HG03442 (cell line): ENCODE results near the gene LEF1.

ENCODE experiments used
- ATAC-seq: cut with Tn5 transposase; IDR thresholded peaks from one replicate; pipeline ENCODE4 v1.9.1; 2021; ENCODE audit warnings: mild to moderate bottlenecking, moderate library complexity; ENCODE audit not compliant: unreplicated experiment

Gene LEF1

DNA sequence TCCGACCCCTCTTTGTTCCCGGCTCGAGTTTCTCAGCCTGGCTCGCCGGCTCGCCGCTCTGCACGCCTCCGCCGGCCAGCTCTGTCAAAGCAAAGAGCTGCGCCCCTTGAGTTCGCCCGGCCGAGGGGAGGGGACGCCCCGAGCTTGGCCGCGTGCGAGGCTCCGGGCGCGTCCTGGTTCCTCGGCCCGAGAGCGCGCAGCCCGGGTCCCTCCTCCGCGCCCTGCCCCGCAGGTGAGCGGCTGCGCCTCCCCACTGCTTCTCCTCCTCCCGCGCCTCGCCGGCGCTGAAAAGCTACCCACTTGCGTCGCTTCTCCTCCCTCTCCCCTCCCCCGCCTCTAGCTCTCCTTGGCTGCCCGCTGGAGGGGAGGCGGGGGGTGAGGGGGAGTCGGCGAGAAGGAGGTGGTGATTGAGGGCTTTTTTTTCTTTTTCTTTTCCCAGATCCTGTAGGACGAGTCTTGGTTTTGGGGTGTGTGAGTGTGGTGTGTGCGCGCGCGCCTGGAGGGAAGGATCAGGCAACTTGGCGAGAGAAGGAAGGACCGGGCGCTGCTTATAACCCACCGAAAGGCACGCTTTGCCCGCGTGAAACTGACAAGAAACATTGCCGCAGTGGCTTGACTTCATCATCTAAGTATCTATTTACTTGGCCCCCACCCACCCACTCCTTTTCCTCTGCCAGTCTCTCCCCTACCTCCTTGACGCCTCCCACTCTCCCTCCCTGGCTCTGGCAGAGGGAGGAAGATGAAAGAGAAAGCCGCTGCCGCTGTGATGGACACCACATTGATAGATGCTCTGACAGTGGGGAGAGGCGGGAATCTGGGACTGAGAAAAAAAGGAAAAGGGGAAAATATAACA is at the start of gene LEF1:
LEF1 (minus strand) TSS at position 262 of the 853 bp plus-strand sequence. CDS start 1,165 bp downstream, outside the sequence.
- peak; percentile 31 for ATAC-seq

DNA sequence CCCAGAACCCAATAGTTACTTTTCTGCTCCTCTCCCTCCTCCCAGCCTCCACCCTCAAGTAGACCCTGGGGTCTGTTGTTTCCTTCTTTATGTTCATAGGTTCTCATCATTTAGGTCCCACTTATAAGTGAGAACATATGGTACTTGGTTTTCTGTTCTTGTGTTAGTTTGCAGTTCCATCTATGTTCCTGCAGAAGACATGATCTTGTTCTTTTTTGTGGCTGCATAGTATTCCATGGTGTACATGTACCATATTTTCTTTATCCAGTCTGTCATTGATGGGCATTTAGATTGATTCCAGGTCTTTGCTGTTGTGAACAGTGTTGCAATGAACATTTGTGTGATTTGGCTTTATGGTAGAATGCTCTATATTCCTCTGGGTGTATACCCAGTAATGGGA is 47.8 kb upstream of the LEF1 start:
- no peak for ATAC-seq

DNA sequence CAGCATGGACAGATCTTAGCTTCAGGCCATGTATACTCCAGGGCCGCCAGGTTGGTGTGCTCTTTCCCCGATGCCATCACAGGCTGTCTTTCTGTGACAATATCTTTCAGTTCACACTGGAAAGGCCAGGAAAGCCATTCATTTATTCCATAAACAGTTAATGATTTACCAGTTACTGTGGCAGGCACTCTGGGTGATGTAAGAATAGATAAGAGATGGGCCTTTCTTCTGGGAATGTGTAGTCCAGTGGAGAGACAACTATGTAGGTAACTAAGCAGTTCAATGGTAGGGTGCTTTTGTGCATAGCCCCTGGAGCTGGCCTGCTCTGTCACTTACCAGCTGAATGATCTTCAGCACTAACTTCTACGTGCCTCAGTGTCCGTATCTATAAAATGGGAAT is 46.3 kb upstream of the LEF1 start:
- no peak for ATAC-seq

DNA sequence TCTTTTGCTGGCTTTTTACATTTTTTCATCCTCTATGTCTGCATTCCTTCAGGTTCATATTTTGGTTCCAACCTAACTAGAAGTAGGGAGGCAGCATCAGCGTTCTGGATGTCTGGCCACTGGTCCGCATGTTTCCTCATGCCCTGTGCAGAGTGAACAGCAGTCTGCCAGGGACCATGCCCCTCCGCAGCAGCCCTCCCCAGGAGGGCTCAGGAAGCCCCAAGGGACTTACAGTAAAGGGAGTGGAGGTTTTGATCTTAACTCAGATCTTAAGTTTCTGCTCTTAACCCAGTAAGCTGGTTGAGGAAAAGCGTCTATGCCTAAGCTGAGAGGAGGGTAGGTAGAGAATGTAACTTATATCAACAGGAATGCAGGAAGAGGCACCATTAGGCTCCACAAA is 45.0 kb upstream of the LEF1 start:
- ATAC-seq = no peak

DNA sequence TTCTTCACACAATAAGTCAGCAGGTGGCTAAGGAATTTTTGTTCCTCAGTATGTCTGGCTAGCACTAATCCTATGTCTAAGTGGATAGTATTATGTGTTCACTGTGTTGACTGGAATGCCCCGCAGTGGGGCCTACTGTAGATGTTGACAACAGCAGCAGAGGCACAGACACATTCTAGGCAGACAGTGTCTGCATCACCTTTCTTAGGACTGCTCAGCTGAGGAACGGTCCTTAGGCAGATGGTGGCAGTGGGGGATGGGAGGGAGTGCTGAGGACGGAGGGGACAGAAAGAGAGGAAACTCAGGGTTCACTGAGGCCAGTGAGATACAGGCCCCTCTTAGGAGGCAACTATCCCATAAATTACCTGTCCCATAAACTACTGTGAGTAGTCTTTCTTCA is 44.6 kb upstream of the LEF1 start:
- no peak for ATAC-seq

DNA sequence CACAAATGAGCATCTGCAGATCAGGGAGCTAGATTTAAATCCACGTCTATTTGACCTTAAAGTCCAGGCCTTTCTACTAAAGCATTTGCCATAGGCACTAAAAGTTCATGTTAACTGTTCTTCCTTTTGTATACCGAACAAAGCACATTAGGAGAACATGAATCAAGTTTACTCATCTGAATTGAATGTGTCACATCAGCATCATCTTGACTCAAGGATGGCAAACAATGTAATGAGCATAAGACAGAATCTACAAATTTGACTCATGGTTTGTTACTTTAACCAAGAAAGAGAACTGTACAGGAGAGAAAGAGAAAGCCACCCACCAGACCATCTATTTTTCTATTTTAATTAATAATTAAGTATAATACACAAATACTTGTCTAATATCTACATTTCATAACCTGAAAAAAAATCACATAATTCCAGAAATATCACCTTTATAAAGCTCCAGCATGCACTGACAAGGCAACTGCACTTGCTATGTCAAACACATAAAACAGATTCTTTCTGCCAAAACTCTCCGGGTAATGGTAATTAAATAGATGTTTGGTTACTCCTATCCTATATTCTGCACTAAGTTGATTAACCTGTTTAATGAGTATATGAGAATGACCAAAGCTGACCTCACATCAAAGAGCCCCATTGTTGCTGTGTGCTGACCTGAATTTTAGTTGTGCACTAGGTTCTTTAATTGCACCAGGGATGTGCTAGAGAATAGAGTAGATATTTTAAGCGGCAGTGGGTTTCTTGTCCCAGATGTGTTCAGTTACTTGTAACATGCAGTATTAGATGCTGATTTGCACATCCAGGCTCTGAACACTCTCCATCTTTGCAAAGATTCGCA is 42.5 kb upstream of the LEF1 start:
- ATAC-seq = no peak

DNA sequence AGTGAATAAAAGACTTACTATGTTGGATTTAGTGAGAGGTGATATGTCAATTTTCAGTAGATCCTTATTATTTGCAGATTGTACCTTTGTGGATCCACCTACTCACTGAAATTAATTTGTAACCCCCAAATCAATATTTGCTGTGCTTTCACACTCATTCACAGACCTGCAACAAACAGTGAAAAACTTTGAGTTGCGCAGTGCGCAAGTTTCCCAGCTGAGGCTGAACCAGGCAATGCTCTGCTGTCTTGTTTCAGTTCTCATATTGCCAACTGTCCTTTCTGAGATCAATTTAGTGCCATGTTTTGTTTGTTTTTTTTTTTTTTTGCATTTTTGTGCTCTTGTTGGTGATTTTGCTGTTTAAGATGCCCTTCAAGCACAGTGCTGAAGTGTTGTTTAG is 40.8 kb upstream of the LEF1 start:
- no peak for ATAC-seq

DNA sequence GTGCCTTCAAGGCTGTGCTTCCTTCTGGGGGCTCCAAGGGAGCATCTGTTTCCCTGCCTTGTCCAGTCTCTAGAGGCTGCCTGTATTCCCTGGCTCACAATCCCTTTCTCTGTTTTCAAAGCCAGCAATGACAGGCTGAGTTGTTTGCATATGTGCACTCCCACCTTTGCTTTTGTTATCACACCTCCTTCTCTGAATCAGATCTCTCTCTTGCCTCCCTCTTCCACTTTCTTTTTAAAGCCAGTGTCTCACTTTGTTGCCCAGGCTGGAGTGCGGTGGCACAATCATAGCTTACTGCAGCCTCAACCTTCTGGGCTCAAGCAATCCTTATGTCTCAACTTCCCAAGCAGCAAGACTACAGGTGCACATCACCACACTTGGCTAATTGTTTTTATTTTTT is 37.1 kb upstream of the LEF1 start:
- no peak for ATAC-seq

DNA sequence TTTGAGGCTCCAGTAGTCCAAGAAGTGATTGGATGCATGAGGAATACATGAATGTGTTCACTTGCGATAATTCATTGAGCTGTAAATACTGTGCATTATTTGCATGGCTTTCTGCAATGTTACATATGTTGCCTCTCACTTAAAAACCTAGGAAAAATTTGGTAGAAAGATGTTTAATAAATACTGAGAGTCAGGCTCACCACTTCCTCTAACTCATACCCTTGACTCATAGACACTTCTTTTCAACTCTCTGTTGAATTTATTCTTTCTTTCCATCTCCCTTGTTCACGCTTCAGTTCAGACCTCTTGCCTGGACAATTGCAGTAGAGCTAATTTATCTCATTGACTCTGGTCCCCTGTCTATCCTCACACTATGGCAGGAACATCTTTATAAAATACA is 35.8 kb upstream of the LEF1 start:
- ATAC-seq = no peak

DNA sequence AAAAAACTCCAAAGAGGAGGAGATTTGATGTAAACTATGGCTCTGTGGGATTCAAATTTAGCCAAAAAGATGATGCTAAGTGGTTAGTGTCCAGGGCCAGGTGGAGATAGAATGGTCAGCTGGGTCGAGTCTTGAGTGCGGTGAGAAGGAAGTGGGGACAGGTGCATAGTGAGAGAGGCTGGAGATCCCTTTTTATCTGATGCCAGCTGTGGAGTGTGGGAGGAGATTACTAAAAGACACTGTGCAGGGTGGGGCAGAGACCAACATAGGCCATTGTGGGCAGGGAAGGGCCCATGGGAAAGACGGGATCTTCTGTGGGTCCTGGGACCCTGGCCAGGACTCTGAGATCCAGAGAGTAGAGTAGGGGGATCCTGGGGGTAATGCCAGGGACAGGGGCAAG is 34.6 kb upstream of the LEF1 start:
- ATAC-seq = no peak

DNA sequence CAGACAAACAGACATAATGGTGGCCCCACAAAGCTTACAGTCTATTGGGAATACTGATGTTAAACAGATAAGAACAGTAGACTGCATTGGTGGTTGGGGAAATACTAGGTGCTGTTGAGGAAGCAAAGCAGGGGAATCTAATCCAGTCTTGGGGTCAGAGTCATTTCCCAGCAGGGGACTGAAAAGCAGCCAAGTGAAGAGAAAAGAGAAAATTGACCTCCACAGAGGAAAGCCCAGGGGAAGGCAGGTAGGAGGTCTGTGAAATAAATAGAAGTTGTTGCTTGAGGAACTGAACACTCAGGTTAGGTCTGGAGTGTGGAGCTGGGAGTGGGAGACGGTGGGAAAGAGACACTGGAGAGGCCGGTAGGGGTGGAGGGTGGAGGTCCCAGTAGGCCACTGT is 33.0 kb upstream of the LEF1 start:
- ATAC-seq = no peak

DNA sequence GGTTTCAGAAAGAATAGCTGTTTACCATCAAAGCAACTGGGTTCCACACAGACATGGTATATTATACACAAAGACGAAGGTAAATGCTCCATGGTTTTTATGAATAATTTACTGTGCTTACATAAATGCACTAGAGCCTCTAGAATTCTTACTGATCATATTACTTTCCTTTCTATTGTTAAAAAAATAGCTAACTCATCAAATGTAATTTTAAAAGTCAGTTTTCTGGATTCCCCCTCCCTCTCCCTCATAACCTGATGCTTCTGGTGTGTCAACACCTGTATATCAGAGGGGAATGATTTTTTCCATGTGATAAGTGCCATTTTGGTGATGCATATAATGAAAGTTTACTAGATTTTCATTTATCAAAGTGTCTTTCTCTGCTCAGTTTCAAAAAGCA is 31.1 kb upstream of the LEF1 start:
- ATAC-seq = no peak

DNA sequence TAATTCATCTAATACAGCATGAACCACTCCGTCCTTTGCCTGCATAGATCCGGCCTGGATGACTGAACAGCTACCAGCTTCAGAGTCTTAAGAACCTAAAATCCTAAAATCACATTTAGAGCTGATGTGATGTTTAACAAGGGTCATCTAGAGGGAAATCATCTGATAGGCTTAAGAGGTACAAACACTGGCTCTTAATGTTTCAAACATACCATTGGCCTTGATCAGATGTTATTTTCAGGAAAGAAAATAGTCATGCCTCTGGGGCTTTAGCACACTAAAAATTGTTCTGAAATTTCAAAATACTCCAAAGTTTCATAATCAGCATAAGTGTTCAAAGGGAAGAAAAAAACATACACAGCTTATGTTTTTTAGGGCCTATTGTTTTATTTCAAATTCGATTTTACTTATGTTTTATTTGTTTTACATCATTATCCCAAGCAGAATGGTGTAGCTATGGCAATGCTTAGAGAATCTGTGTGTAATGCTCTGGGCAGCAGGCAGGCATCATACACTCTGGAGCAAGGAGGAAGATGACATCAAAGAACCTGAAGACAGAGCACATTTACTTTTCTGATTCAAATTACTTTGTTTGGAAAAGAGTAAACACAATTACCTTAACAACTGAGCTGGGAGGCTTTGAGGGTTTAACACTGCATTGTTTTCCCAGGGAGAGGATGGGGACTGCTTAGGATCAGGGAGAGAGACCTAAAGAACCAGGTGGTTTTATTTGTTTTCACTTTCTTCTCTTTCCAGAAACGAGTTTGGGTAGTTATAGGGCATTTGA is 25.3 kb upstream of the LEF1 start:
- ATAC-seq = no peak

DNA sequence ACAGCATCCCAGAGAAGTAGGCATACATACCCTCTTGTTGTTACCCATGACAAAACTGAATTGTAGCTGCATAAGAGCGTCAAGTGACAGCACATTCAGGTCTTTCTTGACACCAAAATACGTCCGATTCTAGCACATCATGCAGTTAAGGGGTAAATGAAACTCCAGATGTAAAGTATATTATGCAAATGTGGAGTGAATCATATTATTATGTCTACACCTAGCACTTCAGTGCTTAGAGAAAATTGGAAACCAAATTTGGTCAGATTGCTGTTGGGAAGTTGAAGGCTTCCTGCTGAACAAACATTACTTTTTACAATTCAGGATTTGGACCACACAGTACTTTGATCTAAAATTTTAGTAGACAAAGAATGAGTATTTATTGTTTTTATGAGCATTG is 24.2 kb upstream of the LEF1 start:
- no peak for ATAC-seq

DNA sequence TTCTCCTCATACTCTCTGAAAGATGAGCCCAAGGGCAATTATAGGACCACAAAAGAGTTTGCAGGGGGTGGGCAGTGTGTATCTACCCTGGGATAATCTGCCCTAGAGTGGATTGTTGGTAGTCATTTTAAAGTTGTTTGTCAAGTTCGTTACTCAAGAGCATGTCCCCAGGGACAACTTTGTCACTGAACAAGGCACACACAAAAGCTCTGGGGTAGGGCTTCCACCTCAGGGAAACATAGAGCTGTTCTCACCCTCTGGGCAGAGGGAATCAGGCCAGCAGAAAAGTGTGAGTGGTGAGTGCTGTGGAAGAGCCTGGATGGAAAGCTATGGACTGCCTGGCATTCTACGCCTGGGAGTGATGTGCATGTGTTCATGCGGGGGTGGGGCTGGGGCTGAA is 23.3 kb upstream of the LEF1 start:
- no peak for ATAC-seq

DNA sequence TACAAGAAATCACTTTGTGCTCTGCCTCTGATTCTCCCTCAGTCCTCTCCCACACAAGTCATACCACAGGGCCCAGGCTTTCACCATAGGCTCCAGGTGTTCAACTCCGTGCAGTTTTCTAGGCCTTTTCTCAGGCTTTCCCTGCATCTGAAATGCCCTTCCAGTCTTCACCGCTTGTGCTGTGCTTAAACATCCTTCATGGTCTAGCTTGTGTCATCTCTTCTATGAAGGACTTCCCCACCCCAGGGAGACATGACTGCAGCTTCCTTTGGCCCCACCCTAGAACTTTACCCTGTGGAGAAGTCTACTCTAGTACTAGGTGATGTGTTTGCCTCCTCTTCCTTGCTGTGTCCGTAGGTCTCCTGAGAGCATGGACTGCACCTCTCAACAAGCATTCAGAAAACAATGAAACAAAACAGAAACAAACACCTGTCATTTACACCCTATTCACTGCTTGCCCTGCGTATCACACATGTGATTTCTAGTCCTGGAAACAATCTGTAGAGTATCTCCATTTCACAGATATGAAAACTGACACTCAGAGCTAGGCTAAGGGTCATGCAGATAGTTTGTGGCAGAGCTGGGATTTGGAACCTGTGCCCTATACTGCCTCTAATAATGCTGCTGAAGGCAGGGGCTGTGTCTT is 22.7 kb upstream of the LEF1 start:
- ATAC-seq = no peak

DNA sequence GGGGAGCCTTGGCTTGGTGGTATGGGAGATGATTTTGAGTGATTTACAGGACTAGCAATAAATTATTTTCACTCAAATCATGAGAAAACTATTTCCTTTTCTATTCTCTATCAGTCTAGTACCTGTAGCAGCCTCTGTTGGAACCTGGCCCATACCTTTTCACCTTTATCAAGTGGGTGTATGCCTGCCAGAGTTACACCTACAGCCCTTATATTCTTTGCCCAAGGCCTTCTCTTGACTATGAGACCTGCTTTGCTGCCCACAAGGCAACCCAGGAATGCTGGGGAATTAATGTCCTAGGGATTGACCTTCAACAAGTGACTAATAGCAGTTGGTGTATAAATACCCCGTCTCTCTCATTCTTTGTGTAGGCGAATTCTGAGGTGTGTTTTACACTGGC is 20.0 kb upstream of the LEF1 start:
- no peak for ATAC-seq

DNA sequence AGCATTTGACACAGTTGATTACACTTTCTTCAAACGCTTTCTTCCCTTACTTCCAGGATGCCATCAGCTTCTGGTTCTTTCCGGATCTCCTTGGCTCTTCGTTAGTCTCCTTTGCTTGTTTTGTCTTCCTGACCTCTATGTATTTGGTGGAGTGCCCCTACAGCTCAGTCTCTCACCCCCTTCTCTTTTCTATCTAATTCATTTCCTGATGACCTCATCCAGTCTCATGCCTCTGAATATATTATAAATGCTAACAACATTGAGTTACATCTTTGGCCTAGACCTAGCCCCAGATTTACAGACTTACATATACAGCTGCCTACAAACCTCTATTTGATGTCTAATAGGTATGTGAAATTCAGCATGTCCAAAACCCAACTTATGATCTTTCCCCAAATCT is 16.5 kb upstream of the LEF1 start:
- no peak for ATAC-seq

DNA sequence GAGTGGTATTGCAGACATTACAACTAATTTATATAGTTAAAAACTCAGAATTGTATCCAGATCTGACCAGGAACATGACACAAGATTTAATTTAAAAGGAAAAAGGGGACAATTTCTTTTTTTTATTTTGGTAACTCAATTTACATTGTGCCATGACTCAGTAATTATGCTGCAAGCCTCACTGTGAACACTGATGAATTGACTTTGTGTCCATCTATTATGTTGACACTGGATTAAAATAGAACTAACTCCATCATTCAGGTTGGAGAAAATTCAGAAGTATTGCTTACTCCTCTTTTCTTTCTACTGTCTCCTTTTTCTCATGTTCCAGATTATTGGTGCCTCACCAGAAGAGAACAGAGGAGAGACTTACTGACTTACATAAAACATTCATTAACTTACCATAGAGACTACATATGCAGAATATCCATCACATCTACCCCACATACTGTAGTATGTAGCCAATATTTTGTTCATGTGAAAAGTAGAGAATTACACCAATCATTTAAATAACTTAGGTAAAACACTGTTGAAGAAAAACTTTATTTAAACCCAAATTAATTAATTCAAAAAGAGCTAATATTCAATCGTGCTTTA is 15.8 kb upstream of the LEF1 start:
- no peak for ATAC-seq

DNA sequence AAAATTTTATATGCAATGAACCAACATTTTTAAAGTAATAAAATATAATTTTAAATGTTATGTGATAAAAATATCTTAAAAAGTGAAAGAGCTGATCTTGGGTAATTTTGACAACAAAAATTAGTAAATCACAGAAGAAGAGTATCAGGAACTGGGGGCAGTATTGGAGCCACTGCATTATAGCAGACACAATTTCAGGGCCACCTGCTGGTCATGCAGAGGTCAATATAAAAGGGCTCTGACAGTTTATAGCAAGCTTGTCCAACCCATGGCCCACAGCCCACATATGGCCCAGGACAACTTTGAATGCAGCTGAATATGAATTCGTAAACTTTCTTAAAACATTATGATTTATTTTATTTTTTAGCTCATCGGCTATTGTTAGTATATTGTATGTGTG is 13.0 kb upstream of the LEF1 start:
- ATAC-seq = no peak

DNA sequence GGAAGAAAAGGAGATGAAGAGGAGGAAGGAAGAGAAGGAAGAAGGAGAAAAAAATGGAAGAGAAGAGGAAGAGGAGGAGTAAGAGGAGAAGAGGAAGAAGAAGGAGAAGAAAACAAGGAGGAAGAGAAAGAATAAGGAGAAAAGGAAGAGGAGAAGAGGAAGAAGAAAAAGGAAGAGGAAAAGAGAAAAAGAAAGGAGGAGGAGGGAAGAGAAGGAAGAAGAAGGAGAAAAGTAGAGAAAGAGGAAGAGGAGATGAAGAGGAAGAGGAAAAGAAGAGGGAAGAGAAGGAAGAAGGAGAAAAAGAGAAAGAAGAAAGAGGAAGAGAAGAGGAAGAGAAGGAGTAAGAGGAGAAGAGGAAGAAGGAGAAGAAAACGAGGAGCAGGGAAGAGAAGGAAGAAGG is 11.8 kb upstream of the LEF1 start:
- no peak for ATAC-seq
